ENCODE data around the gene TSPAN9.

TSPAN9 gene

DNA sequence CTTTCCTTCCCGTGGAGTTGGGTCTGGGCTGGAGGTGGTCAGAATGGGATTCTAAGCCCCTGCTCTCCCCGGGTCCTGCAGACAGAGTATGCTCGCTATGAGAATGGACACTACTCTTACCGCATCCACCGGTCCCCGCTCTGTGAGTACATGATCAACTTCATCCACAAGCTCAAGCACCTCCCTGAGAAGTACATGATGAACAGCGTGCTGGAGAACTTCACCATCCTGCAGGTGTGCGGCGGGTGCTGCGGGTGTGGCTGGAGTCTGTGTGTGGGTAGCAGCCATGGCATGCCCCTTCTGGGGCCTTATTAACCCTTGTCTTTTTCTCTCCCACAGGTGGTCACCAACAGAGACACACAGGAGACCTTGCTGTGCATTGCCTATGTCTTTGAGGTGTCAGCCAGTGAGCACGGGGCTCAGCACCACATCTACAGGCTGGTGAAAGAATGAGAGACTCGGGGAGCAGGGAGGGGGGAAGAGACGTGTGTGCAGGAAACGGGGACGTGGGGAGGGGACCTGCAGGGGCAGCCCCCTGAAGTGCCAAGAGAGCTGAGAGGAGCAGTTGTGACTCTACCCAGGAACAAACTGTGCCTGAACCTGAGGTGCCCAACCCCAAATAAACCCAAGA lies 37.0 kb upstream of the TSPAN9 start:
- TF ChIP-seq, protein P1, sequence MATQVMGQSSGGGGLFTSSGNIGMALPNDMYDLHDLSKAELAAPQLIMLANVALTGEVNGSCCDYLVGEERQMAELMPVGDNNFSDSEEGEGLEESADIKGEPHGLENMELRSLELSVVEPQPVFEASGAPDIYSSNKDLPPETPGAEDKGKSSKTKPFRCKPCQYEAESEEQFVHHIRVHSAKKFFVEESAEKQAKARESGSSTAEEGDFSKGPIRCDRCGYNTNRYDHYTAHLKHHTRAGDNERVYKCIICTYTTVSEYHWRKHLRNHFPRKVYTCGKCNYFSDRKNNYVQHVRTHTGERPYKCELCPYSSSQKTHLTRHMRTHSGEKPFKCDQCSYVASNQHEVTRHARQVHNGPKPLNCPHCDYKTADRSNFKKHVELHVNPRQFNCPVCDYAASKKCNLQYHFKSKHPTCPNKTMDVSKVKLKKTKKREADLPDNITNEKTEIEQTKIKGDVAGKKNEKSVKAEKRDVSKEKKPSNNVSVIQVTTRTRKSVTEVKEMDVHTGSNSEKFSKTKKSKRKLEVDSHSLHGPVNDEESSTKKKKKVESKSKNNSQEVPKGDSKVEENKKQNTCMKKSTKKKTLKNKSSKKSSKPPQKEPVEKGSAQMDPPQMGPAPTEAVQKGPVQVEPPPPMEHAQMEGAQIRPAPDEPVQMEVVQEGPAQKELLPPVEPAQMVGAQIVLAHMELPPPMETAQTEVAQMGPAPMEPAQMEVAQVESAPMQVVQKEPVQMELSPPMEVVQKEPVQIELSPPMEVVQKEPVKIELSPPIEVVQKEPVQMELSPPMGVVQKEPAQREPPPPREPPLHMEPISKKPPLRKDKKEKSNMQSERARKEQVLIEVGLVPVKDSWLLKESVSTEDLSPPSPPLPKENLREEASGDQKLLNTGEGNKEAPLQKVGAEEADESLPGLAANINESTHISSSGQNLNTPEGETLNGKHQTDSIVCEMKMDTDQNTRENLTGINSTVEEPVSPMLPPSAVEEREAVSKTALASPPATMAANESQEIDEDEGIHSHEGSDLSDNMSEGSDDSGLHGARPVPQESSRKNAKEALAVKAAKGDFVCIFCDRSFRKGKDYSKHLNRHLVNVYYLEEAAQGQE (IDR thresholded peaks at IDR 0.05; ENCODE audit: insufficient replicate concordance, low read depth) = no peak
- TF ChIP-seq SPI1 (IDR thresholded peaks at IDR 0.05; ENCODE audit: borderline replicate concordance, low read depth) (no peak), CTCF (IDR thresholded peaks at IDR 0.05; ENCODE audit: insufficient read depth, low read length) (no peak), GABPA (IDR thresholded peaks at IDR 0.05; ENCODE audit: low read depth) (no peak), POLR2AphosphoS5 (IDR thresholded peaks at IDR 0.05; ENCODE audit: low read depth) (no peak)
- Histone ChIP-seq H3K27ac (replicated peaks) (no peak overlapping the region), H3K27me3 (ENCODE audit: insufficient read depth, poor library complexity, severe bottlenecking) (no peaks in the 10 kb centered on the region), H3K4me3 (replicated peaks; ENCODE audit: insufficient read depth, low read length) (no peak overlapping the region)
- no peak for DNase-seq (ENCODE audit: low read depth in 1 of 2, low spot score in 1 of 2)

DNA sequence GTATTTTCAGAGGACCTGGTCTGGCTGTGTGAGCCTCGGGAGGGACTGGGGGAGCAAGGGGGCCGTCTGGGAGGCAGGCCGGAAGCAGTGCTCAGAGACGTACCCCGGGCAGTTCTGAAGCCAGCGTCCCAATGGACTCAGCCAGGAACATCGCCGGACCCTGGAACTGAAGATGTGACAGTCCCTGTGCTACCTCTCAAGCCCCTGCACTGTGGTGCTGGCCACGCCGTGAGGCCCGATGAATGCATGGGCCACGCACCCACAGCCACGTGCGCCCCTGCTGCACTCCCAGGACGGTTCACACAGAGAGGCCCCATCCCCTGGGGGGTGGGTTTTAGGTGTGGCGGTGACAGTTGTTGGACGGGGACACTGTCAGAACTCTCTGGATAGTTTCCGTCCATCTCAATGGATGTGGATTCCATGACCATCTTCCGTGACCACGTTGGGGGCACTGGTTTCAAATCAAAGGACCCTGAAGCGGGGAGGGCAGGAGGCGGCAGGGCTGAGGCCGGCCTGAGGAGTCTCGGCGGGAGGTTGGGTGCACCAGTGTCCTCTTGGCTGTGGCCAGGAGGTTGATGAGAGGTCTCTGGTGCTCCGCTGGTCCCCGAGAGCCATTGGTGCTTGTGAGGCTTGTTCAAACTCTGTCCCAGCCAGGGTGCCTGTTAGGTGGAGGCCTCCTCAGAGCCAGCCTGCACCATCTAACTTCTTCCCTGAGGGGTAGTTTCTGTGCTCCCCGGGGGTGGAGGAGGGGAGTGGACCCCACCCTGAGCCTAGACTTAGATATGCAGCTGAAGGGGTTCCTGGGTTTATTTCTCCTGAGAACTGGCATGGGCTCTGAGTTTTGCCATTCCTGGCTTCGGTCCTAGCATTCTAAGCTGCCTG lies 36.3 kb upstream of the TSPAN9 start:
- H3K27ac ChIP-seq (replicated peaks) = no peak overlapping the region
- H3K27me3 ChIP-seq (ENCODE audit: insufficient read depth, poor library complexity, severe bottlenecking) = no peaks in the 10 kb centered on the region
- no peak for DNase-seq (ENCODE audit: low read depth in 1 of 2, low spot score in 1 of 2)
- TF ChIP-seq SPI1 (IDR thresholded peaks at IDR 0.05; ENCODE audit: borderline replicate concordance, low read depth) (no peak), GABPA (IDR thresholded peaks at IDR 0.05; ENCODE audit: low read depth) (no peak), POLR2AphosphoS5 (IDR thresholded peaks at IDR 0.05; ENCODE audit: low read depth) (no peak), CTCF (IDR thresholded peaks at IDR 0.05; ENCODE audit: insufficient read depth, low read length) (no peak)
- TF ChIP-seq, protein P1 (IDR thresholded peaks at IDR 0.05; ENCODE audit: insufficient replicate concordance, low read depth) = no peak
- H3K4me3 ChIP-seq (replicated peaks; ENCODE audit: insufficient read depth, low read length) = no peak overlapping the region

- H3K27ac ChIP-seq (replicated peaks) = no peak overlapping the region
- TF ChIP-seq CTCF (IDR thresholded peaks at IDR 0.05; ENCODE audit: insufficient read depth, low read length) = peak; percentile 59
- no peak for TF ChIP-seq SPI1 (IDR thresholded peaks at IDR 0.05; ENCODE audit: borderline replicate concordance, low read depth)
- TF ChIP-seq POLR2AphosphoS5 (IDR thresholded peaks at IDR 0.05; ENCODE audit: low read depth) = no peak
- no peak for TF ChIP-seq GABPA (IDR thresholded peaks at IDR 0.05; ENCODE audit: low read depth)
- TF ChIP-seq, protein P1 (IDR thresholded peaks at IDR 0.05; ENCODE audit: insufficient replicate concordance, low read depth) = no peak
- no peak overlapping the region for H3K4me3 ChIP-seq (replicated peaks; ENCODE audit: insufficient read depth, low read length)
- H3K27me3 ChIP-seq (ENCODE audit: insufficient read depth, poor library complexity, severe bottlenecking) = no peaks in the 10 kb centered on the region
- DNase-seq (ENCODE audit: low read depth in 1 of 2, low spot score in 1 of 2) = peak; percentile 63 to 76
Observed at GRCh38 chr12:3041558-3042164, 35.5 kb upstream of the TSPAN9 start.
